Tibial artery (tissue), 4 donors: ENCODE measurements around the gene NCOA3.

Experiments
- DNase-seq, 2 donors: peaks; one replicate each; pipeline ENCODE4 v3.0.0-alpha.2; 2019
- H3K27ac ChIP-seq, 2 donors: fragments of 200-600 bp; sonication (generic) in 1 of 2; 1 replicate in 1 of 2; 2 replicates in 1 of 2; pipeline ENCODE4 v1.5.1; 2018 to 2019; ENCODE audit warnings: mild to moderate bottlenecking in 1 of 2
- H3K27me3 ChIP-seq, 2 donors: fragments of 200-600 bp; sonication (generic) in 1 of 2; one replicate each; pipeline versions ENCODE4 v1.5.1 to v1.6.0; 2016 to 2019
- H3K36me3 ChIP-seq, 3 donors: fragments of 200-600 bp; sonication (generic) in 2 of 3; one replicate each; pipeline ENCODE4 v1.5.1; 2016 to 2019; ENCODE audit warnings: mild to moderate bottlenecking in 2 of 3
- H3K4me1 ChIP-seq, 4 donors: fragments of 200-600 bp; sonication (generic) in 2 of 4; 1 replicate in 3 of 4; 2 replicates in 1 of 4; pipeline ENCODE4 v1.5.1; 2016 to 2019
- H3K4me3 ChIP-seq, 2 donors: fragments of 200-600 bp; sonication (generic) in 1 of 2; 1 replicate in 1 of 2; 2 replicates in 1 of 2; pipeline ENCODE4 v1.5.1; 2018 to 2019; ENCODE audit warnings: mild to moderate bottlenecking in 2 of 2
- H3K9me3 ChIP-seq, 3 donors: fragments of 200-600 bp; sonication (generic) in 1 of 3; one replicate each; pipeline ENCODE4 v1.5.1; 2016 to 2019
- CTCF ChIP-seq, 2 experiments: fragments of 200-600 bp in 1 of 2; fragments of 450-650 bp in 1 of 2; IDR thresholded peaks; one replicate each; pipeline ENCODE4 v1.5.1; 2017 to 2019; ENCODE audit warnings: antibody characterized with exemption in 2 of 2, mild to moderate bottlenecking in 1 of 2, moderate library complexity in 1 of 2
- intact Hi-C: fragments of 100-400 bp; cut with DNase I; formaldehyde crosslinking; loops from one replicate; pipeline ENCODE4 v1.15.0; 2023; ENCODE audit warnings: low total_unique reads

The NCOA3 gene

GRCh38 chr20:47532002-47532401 is 30.3 kb downstream of the NCOA3 start:
- Histone ChIP-seq H3K4me3 (no peak overlapping the region), H3K9me3 (no peaks in the 10 kb centered on the region), H3K27ac (no peak overlapping the region), H3K4me1 (peaks cover 0 to 39% (median 8%) of the 10 kb centered on the region in 4 donors), H3K27me3 (no peaks in the 10 kb centered on the region), H3K36me3 (peaks cover 0 to 2% (median 0%) of the 10 kb centered on the region in 3 donors)
- no peak for TF ChIP-seq CTCF (IDR thresholded peaks at IDR 0.05)
- intact Hi-C loops = no loop called here
- no peak for DNase-seq

GRCh38 chr20:47533518-47534062 is 31.9 kb downstream of the NCOA3 start:
- Histone ChIP-seq H3K27ac (no peak overlapping the region), H3K4me1 (peaks cover 0 to 41% (median 6%) of the 10 kb centered on the region in 4 donors), H3K27me3 (no peaks in the 10 kb centered on the region), H3K4me3 (no peak overlapping the region), H3K36me3 (no peaks in the 10 kb centered on the region), H3K9me3 (no peaks in the 10 kb centered on the region)
- intact Hi-C loops = no loop called here
- TF ChIP-seq CTCF (IDR thresholded peaks at IDR 0.05) = no peak
- no peak for DNase-seq

- Histone ChIP-seq H3K27me3 (no peaks in the 10 kb centered on the region), H3K36me3 (no peaks in the 10 kb centered on the region)
Observed at GRCh38 chr20:47534405-47534804, 32.7 kb downstream of the NCOA3 start.

GRCh38 chr20:47535088-47535487 is 33.4 kb downstream of the NCOA3 start:
- Histone ChIP-seq H3K27ac (no peak overlapping the region), H3K4me1 (peaks cover 0 to 37% (median 3%) of the 10 kb centered on the region in 4 donors), H3K9me3 (no peaks in the 10 kb centered on the region), H3K27me3 (no peaks in the 10 kb centered on the region), H3K4me3 (no peak overlapping the region), H3K36me3 (no peaks in the 10 kb centered on the region)
- intact Hi-C loops = no loop called here
- no peak for TF ChIP-seq CTCF (IDR thresholded peaks at IDR 0.05)
- no peak for DNase-seq

More at GRCh38 chr20:47534405-47534804, 32.7 kb downstream of the NCOA3 start:
- H3K27ac ChIP-seq = no peak overlapping the region
- no peak for DNase-seq
- H3K4me1 ChIP-seq = peaks cover 0 to 43% (median 3%) of the 10 kb centered on the region in 4 donors
- intact Hi-C loops = no loop called here
- no peaks in the 10 kb centered on the region for H3K9me3 ChIP-seq
- H3K4me3 ChIP-seq = no peak overlapping the region
- TF ChIP-seq CTCF (IDR thresholded peaks at IDR 0.05) = no peak

- TF ChIP-seq CTCF (IDR thresholded peaks at IDR 0.05) = no peak
- intact Hi-C loops = no loop called here
- Histone ChIP-seq H3K27me3 (no peaks in the 10 kb centered on the region), H3K4me1 (peaks cover 0 to 37% (median 7%) of the 10 kb centered on the region in 4 donors), H3K27ac (no peak overlapping the region), H3K9me3 (no peaks in the 10 kb centered on the region), H3K36me3 (no peaks in the 10 kb centered on the region), H3K4me3 (no peak overlapping the region)
- no peak for DNase-seq
Observed at GRCh38 chr20:47535994-47536393, 34.3 kb downstream of the NCOA3 start.
